Upper lobe of left lung (tissue), 6 donors: ENCODE data around the gene L1TD1. TPM values are rescaled to one million over a fixed set of nuclear protein-coding genes. Genes with fewer than 3 reads are reported as not detected.

ENCODE experiments used
- ATAC-seq, 2 donors: fragments of 200-7000 bp; cut with Tn5 transposase; one replicate each; pipeline ENCODE4 v1.9.1; 2022; ENCODE audit warnings: mild to moderate bottlenecking in 2 of 2, moderate library complexity in 2 of 2; ENCODE audit not compliant: low FRiP score in 2 of 2
- DNase-seq, 2 donors: peaks; one replicate each; pipeline ENCODE4 v3.0.0-alpha.2; 2019 to 2020
- H3K27ac ChIP-seq, 4 donors: fragments of 200-600 bp; sonication (generic); one replicate each; pipeline ENCODE4 v1.5.1; 2016 to 2019
- H3K27me3 ChIP-seq, 4 donors: fragments of 200-600 bp; sonication (generic); one replicate each; pipeline ENCODE4 v1.5.1; 2017 to 2019
- H3K36me3 ChIP-seq, 4 donors: fragments of 200-600 bp; sonication (generic); one replicate each; pipeline ENCODE4 v1.5.1; 2016 to 2019
- H3K4me1 ChIP-seq, 4 donors: fragments of 200-600 bp; sonication (generic); one replicate each; pipeline ENCODE4 v1.5.1; 2018 to 2019
- H3K4me3 ChIP-seq, 4 donors: fragments of 200-600 bp; sonication (generic); one replicate each; pipeline ENCODE4 v1.5.1; 2017 to 2019; ENCODE audit warnings: mild to moderate bottlenecking in 2 of 4, moderate library complexity in 1 of 4
- H3K9me3 ChIP-seq, 4 donors: fragments of 200-600 bp; sonication (generic); one replicate each; pipeline ENCODE4 v1.5.1; 2018 to 2019
- EP300 ChIP-seq, 4 donors: sonication (generic); formaldehyde crosslinking; IDR thresholded peaks; one replicate each; pipeline ENCODE4 v1.5.1; 2017; ENCODE audit warnings: antibody characterized with exemption in 4 of 4, control low read depth in 2 of 4
- POLR2A ChIP-seq, 4 donors: fragments of 450-650 bp; IDR thresholded peaks; one replicate each; pipeline ENCODE4 v1.5.1; 2016 to 2017; ENCODE audit warnings: antibody characterized with exemption in 4 of 4, mild to moderate bottlenecking in 2 of 4
- POLR2AphosphoS5 ChIP-seq, 2 donors: sonication (generic); formaldehyde crosslinking; IDR thresholded peaks; one replicate each; pipeline ENCODE4 v1.5.1; 2017; ENCODE audit warnings: antibody characterized with exemption in 2 of 2
- WGBS, 2 donors: methylation state at CpG; one replicate each; pipeline ENCODE4 v1.1.5; 2017 to 2018; 5-methylcytosine and 5-hydroxymethylcytosine counted together
- total RNA-seq, 6 donors: library from RNA; depleted of rRNA in 4 of 6; stranded (reverse); fragments of >200 nt in 4 of 6; gene quantifications; one replicate each; pipeline versions ENCODE4 v1.1.0 to v1.2.1, GENCODE V29; 2016 to 2021
- TF ChIP-seq, protein P1 (sequence below), 6 experiments: fragments of 450-650 bp in 4 of 6; fragments of 200-600 bp in 2 of 6; sonication (generic) in 2 of 6; IDR thresholded peaks; one replicate each; pipeline ENCODE4 v1.5.1; 2016 to 2019; ENCODE audit warnings: antibody characterized with exemption in 6 of 6
- donor health status: DM: no; HTN: no; CAD: no; lungs with moderate emphysema.
- donor health status: DM: no; HTN: yes; CAD: no; lungs with severe emphysema.

The L1TD1 gene
- total RNA-seq, 6 donors from 2014 or later, result under 0.01 to 0.71 (median 0.47) TPM

DNA sequence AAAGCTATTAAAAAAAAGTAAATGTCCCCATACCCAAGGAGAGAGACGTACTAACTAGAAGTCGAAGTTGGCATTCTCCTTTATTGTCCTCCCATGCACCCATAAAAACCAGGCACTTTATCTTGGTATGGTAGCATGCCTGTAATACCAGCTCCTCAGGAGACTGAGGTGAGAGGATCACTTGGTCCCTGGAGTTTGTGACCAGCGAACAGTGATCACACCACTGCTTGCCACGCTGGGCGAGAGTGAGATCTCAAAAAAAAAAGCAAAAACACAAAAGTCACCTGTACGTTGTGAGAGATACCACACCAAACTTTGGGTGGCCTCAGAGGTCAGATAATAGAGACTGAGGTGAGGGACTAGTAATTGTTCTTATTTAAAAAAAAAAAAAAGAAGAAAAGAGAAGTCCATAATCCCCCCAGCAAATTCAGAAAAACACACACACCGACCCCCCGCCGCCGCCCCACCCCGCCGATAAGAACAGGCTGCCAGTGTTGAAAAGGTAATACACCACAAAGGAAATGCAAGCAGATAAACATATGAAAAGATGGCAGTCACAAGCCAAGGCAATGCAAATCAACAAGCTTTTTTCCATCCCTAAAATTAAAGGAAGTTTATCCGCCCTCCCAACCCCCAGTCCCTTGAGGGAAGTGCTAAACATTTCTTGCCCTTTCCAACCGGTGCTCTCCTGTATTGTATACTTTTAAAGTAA lies 3.6 kb downstream of the L1TD1 start:
- no peaks in the 10 kb centered on the region for H3K36me3 ChIP-seq
- no peaks in the 10 kb centered on the region for H3K9me3 ChIP-seq
- H3K4me1 ChIP-seq, result peaks cover 0 to 8% (median 1%) of the 10 kb centered on the region in 4 donors
- H3K27ac ChIP-seq, result no peak overlapping the region
- ATAC-seq (no peak), DNase-seq (no peak)
- no peak for TF ChIP-seq EP300 (IDR thresholded peaks at IDR 0.05)
- TF ChIP-seq POLR2AphosphoS5 (IDR thresholded peaks at IDR 0.05), result no peak
- no peak for TF ChIP-seq POLR2A (IDR thresholded peaks at IDR 0.05)
- TF ChIP-seq, protein P1, sequence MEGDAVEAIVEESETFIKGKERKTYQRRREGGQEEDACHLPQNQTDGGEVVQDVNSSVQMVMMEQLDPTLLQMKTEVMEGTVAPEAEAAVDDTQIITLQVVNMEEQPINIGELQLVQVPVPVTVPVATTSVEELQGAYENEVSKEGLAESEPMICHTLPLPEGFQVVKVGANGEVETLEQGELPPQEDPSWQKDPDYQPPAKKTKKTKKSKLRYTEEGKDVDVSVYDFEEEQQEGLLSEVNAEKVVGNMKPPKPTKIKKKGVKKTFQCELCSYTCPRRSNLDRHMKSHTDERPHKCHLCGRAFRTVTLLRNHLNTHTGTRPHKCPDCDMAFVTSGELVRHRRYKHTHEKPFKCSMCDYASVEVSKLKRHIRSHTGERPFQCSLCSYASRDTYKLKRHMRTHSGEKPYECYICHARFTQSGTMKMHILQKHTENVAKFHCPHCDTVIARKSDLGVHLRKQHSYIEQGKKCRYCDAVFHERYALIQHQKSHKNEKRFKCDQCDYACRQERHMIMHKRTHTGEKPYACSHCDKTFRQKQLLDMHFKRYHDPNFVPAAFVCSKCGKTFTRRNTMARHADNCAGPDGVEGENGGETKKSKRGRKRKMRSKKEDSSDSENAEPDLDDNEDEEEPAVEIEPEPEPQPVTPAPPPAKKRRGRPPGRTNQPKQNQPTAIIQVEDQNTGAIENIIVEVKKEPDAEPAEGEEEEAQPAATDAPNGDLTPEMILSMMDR (IDR thresholded peaks at IDR 0.05), result no peak
- H3K27me3 ChIP-seq, result peaks cover 0 to 11% (median 3%) of the 10 kb centered on the region in 4 donors
- 50 to 56% methylated on average over 14 of the region's 14 CpGs for WGBS, 2 donors
- no peak overlapping the region for H3K4me3 ChIP-seq

DNA sequence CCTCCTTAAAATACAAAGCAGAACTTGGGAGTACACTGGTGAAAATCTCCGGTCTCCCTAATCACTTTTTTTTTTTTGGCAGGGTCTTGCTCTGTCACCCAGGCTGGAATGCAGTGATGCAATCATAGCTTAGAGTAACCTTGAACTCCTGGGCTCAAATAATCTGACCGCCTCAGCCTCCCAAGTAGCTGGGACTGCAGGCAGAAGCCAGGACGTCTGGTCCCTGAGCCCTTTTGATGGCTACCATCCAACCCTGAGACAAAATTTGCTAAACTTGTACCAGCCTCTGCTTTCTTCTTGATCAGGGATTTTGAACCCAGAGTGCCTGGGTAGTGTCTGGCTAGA lies 4.1 kb downstream of the L1TD1 start:
- Histone ChIP-seq H3K4me1 (peaks cover 0 to 8% (median 1%) of the 10 kb centered on the region in 4 donors), H3K36me3 (no peaks in the 10 kb centered on the region), H3K4me3 (no peak overlapping the region), H3K27me3 (peaks cover 0 to 11% (median 3%) of the 10 kb centered on the region in 4 donors), H3K27ac (no peak overlapping the region), H3K9me3 (no peaks in the 10 kb centered on the region)
- DNase-seq (no peak), ATAC-seq (peak in 1 of 2 donors; percentile 57)
- WGBS, 2 donors, result 22 to 26% methylated on average over 3 of the region's 3 CpGs
- TF ChIP-seq EP300 (IDR thresholded peaks at IDR 0.05), result no peak
- no peak for TF ChIP-seq POLR2A (IDR thresholded peaks at IDR 0.05)
- no peak for TF ChIP-seq POLR2AphosphoS5 (IDR thresholded peaks at IDR 0.05)
- TF ChIP-seq, protein P1 (IDR thresholded peaks at IDR 0.05), result no peak

DNA sequence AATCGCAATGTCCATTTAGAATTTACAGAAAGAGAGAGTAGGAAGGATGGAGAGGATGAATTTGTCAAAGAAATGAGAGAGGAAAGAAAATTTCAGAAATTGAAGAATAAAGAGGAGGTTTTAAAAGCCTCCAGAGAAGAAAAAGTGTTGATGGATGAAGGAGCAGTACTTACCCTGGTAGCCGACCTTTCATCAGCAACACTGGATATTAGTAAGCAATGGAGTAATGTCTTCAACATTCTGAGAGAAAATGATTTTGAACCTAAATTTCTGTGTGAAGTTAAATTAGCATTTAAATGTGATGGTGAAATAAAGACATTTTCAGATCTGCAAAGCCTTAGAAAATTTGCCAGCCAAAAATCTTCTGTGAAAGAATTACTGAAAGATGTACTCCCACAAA lies 12.5 kb downstream of the L1TD1 start:
- Histone ChIP-seq H3K27me3 (no peaks in the 10 kb centered on the region), H3K4me1 (no peaks in the 10 kb centered on the region), H3K9me3 (peaks cover 0 to 12% (median 6%) of the 10 kb centered on the region in 4 donors), H3K36me3 (no peaks in the 10 kb centered on the region), H3K4me3 (no peak overlapping the region), H3K27ac (no peak overlapping the region)
- no peak for TF ChIP-seq POLR2AphosphoS5 (IDR thresholded peaks at IDR 0.05)
- no peak for TF ChIP-seq EP300 (IDR thresholded peaks at IDR 0.05)
- TF ChIP-seq POLR2A (IDR thresholded peaks at IDR 0.05), result no peak
- TF ChIP-seq, protein P1 (IDR thresholded peaks at IDR 0.05), result no peak
- DNase-seq, result no peak
- no peak for ATAC-seq
- 95 to 98% methylated on average over 2 of the region's 2 CpGs for WGBS, 2 donors

DNA sequence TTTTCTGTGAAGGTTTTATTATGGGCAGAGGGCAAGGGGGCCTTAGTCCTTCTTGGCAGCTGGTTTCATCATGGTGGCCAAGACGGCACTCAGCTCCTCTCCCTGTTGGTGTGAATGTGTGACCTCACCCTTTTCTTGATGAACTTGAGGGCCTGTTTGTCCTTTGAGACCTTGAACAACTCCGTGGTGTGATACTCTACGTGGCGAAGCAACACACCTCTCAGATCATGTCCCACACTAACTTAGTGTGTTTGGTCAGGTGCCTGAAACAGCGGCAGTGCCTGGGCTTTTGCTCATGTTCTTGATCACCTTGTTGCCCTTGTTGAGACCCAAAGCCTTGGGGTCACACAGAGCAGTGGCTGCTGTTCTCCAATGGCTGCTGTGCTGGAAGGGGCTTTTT lies 13.4 kb downstream of the L1TD1 start:
- Histone ChIP-seq H3K9me3 (peaks cover 0 to 12% (median 6%) of the 10 kb centered on the region in 4 donors), H3K36me3 (no peaks in the 10 kb centered on the region), H3K4me1 (no peaks in the 10 kb centered on the region), H3K4me3 (no peak overlapping the region), H3K27me3 (no peaks in the 10 kb centered on the region), H3K27ac (no peak overlapping the region)
- DNase-seq (no peak), ATAC-seq (peak in 1 of 2 donors; percentile 34)
- TF ChIP-seq EP300 (IDR thresholded peaks at IDR 0.05) (no peak), POLR2AphosphoS5 (IDR thresholded peaks at IDR 0.05) (no peak), POLR2A (IDR thresholded peaks at IDR 0.05) (no peak)
- TF ChIP-seq, protein P1 (IDR thresholded peaks at IDR 0.05), result no peak
- WGBS, 2 donors, result 90 to 94% methylated on average over 4 to 5 of the region's 5 CpGs

DNA sequence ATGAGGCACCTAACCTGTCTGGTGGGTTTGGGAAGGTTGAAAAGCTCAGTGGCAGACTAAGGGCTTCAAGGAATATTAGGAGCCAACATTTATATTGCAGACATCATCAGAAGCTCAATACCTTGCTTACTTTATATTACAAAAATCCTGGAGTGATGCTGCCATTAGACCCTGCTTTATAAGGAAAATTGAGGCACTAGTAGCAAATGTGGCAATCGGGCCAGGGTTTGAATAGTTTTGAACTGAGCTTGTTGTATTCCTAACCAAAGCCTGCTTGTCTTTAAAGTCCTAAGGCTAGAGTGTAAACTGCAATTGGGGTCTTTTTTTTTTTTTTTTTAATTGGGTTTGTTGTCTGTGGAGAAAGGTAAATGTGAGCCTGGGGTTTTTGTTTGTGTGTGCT lies 14.3 kb downstream of the L1TD1 start:
- no peak overlapping the region for H3K4me3 ChIP-seq
- TF ChIP-seq EP300 (IDR thresholded peaks at IDR 0.05) (no peak), POLR2A (IDR thresholded peaks at IDR 0.05) (no peak), POLR2AphosphoS5 (IDR thresholded peaks at IDR 0.05) (no peak)
- TF ChIP-seq, protein P1 (IDR thresholded peaks at IDR 0.05), result no peak
- no peaks in the 10 kb centered on the region for H3K4me1 ChIP-seq
- ATAC-seq (no peak), DNase-seq (no peak)
- WGBS, 2 donors, result 20 to 81% methylated on average over 1 of the region's 1 CpG
- H3K27ac ChIP-seq, result no peak overlapping the region
- peaks cover 0 to 12% (median 6%) of the 10 kb centered on the region in 4 donors for H3K9me3 ChIP-seq
- H3K27me3 ChIP-seq, result no peaks in the 10 kb centered on the region
- H3K36me3 ChIP-seq, result no peaks in the 10 kb centered on the region
